ENCODE data around the gene ABCC4.

- no peak for TF ChIP-seq CTCF (tag by site-specific recombination; IDR thresholded peaks at IDR 0.05)
- TF ChIP-seq ZNF768 (tag by site-specific recombination; IDR thresholded peaks at IDR 0.05), result no peak
- no peak for TF ChIP-seq ZNF501 (tag by site-specific recombination; IDR thresholded peaks at IDR 0.05)
- no peak for TF ChIP-seq ZEB2 (tag by site-specific recombination; IDR thresholded peaks at IDR 0.05)
- TF ChIP-seq ZNF449 (tag by site-specific recombination; IDR thresholded peaks at IDR 0.05), result no peak
- no peak for TF ChIP-seq ZNF555 (tag by site-specific recombination; conservative IDR thresholded peaks at IDR 0.05)
- TF ChIP-seq ZNF792 (tag by site-specific recombination; IDR thresholded peaks at IDR 0.05), result no peak
Observed at GRCh38 chr13:95074820-95075219, 226.4 kb downstream of the ABCC4 start.
